ENCODE measurements around the gene STXBP6.

Gene STXBP6

GRCh38 chr14:24911324-24912109, 138.4 kb downstream of the STXBP6 start:
- DNase-seq: peak; percentile 87

- DNase-seq: no peak
Observed at GRCh38 chr14:24910408-24910986, 139.4 kb downstream of the STXBP6 start.

DNA sequence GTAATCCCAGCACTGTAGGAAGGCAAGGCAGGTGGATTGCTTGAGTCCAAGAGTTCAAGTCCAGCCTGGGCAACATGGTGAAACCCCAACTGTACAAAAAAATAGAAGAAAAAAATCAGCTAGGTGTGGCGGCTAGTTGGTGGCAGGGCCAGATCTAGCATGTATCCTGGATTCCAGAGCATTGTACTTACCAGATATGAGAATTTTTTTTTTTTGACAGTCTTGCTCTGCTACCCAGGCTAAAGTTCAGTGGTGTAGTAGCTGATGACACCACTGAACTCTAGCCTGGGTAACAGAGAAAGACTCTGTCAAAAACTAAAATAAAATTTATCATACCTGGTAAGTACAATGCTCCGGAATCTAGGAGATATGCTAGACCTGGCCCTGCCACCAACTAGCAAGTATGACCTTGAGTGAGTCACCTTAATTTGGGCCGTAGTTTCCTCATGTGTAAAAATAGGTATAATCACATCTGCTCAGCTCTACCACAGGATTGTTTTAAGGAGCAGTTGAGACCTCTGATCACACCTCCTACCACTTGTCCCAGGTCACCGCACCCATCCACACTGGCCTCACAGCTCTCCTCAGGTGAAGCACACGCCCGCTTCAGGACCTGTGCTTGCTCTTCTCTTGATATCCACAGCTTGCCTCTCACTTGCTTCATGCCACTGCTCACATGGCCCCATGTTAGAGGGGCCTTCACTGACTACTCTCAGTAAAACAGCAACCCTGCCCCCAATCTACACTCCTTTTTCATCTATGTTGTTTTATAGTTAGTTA, 140.2 kb downstream of the STXBP6 start:
- DNase-seq: no peak

DNA sequence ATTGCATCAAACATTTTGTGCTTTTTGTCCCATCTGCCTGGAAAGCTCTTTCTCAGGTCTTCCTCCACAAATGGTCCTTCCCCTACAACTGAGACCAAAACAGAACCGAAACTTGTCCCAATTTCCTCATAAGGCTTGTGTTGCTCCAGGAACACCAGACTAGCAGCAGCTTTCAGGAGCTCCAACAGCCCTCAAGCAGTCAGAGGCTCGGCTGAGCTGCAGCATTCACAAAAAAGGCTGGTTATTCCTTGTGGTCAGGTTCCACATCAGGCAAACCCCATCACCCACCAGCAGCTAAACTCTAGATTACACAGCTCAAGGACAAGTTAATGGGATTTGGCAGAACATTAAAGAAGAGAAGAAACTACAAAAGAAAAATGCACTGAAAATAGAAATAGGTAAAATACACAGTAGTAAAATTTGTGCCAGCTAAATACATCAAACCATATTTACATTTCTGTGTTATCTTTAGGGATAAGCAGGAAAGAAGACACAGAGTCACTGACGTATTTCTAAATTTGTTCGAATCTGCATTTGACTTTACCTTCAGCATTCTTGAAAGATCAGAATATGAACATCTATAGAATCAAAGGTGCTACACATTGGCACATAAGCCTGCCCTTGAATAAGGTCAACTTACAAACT, 141.2 kb downstream of the STXBP6 start:
- DNase-seq: no peak

DNA sequence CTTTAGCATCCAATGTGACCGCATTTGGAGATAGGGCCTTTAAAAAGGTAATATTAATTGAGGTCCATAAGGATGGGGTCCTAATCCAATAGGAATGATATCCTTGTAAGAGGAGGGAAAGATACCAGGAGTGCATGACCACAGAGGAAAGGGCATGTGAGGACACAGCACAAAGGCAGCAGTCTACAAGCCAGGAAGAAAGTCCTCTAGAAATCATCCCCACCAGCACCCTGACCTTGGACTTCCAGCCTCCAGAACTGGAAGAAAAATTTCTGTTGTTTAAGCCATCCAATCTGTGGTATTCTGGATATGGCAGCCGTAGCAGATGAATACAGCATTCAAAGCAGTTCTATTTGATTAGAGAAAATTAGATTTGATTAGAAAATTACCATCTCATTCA, 145.4 kb downstream of the STXBP6 start:
- DNase-seq: no peak

- peak; percentile 76 for DNase-seq
Observed at GRCh38 chr14:24903337-24903736, 146.6 kb downstream of the STXBP6 start.

- peak; percentile 89 for DNase-seq
Observed at GRCh38 chr14:24900269-24901100, 149.5 kb downstream of the STXBP6 start.

GRCh38 chr14:24897793-24898192, 152.2 kb downstream of the STXBP6 start:
- no peak for DNase-seq

DNA sequence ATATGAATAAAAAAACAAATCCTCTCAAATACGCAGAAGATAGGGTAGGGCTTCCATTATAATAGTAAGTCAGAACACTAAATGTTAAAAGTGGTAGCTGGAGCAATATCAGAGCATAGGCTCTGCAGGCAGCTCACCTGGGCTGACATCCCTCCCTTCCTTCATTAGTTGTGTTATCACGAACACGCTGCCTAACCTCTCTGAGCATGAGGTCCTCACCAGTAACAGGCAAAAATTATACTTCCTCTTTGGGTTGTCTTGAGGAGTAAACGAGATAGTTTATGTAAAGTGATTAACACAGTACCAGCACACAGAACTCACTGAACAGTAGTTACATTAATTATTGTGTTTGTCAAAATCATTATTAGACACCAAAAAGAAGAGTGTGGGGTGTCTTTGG, 154.3 kb downstream of the STXBP6 start:
- DNase-seq: no peak

GRCh38 chr14:24895243-24895583, 154.7 kb downstream of the STXBP6 start:
- DNase-seq: peak; percentile 26

DNA sequence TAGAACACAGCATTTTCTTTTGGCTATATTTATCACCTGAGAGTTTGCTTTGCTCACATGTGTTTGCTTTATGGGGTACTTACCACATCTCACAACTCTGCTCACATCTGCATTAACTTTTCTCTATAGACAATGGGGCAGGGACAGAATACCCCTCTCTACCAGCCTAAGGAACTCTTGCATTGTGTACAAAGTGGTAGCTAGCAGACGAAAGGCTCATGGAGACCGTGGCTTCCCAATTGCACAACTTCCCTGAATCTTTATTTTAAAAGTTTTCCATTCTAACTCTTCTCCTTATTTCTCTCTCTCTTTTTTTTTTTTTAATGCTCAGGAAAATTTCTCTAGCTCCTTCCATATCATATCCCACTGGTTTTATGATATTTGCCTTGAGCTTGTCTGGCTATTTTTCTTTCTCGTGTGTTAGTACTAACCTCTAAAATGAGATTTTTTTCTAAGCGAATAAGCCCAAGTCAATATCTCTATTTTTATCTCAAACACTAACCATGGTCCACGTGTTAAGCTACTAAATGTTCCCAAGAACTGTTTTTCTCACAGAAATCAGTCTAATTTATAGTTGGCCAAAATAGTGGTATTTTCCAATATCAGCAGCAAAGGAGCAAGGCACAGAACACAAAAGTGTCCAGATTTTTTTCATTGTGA, 155.2 kb downstream of the STXBP6 start:
- no peak for DNase-seq

GRCh38 chr14:24892497-24893051, 157.4 kb downstream of the STXBP6 start:
- no peak for DNase-seq

DNA sequence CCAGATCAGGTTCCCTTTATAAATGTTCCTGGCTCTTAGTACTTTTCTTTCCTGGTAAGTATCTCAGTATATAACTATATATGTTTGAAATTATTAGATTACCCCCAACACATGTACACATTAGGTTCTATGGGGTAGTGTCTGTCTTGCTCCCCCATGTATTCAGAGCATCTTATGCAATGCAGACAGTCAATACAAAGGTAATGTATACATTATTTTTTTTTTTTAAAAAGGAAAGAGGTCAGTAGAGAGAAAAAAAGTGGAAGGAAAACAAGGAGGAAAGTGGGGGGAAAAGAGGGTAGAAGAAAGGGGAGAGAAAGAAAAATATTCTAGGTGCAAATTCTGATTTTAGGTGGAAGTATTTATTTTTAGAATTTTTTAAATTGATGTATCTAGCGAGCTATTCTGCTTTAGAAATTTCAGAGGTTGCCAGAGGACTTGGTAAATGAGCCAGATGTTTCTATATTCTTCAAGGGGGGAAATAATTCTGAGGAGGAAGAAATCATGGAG, 157.9 kb downstream of the STXBP6 start:
- no peak for DNase-seq

DNA sequence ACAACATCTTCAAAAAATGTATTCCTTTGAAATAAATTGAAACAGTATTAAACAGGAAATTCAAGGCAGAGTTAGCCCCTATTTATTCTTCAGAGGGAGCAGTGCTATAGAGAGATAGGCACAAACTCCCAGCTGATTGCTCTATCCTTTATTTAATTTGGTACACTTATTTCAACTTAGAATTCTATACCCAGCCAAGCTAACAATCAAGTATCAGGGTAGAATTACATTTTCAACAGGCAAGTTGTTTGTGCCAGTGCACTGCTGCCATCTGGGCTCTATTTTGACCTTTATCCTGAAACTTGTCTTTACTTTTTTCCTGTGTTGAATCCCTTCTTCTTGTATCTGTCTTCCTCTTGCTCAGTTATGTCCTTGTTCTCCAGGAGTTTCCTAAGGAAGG, 159.2 kb downstream of the STXBP6 start:
- DNase-seq: no peak

GRCh38 chr14:24889843-24890242, 160.1 kb downstream of the STXBP6 start:
- DNase-seq: no peak

GRCh38 chr14:24888532-24888931, 161.4 kb downstream of the STXBP6 start:
- no peak for DNase-seq

DNA sequence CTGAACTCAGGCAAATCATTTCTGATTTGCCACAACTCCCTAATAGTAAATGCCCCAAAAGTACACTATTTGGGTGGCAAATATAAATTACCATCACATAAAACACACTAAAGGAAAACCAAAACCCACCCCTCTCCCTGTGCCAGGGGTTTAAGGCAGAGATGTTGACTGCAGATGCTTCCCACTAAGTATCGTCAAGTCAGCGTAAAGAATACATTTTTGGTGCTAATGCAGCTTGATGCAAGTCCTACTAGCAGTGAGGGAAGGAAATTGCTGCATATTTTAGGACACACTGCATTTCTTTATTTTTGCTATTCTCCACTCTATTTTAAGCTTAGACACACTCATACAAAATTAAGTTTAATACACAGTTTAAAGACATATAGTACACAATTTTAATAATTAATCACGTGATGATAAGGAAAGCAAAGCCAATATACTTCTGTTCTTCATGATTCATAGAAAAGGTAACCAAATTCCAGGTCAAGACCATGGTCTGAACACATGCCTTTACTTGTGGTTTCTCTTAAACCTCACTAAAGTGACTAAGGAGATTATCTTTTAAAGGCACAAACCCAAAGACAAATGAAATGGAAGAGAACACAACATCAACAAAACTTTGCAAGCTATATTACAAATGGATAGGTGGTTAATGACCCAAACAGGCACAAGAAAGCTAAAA, 162.2 kb downstream of the STXBP6 start:
- no peak for DNase-seq

DNA sequence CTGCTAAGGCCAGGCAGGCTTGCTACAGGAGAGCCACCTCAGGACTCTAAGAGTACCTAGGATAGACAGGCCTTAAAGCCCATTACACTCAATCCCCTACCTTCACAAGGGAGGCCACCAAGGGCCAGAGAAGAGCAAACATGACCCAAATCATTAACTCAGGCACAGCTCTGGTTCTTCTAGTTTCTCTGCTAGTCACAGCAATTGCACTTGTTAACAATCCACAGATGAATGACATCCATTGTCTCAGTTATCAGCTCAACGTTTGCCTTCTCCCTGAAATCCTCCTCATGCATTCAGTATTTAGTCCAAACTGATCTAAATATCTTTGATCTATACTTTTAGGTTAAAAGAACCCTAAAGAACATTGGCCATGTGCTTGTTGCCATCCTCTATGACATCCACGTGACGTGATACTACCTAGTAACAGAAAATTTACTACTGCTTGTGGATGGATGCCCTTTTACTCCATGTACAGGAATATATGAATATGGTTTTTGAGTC, 164.5 kb downstream of the STXBP6 start:
- DNase-seq: no peak

- DNase-seq: peak; percentile 59
Observed at GRCh38 chr14:24883576-24883975, 166.4 kb downstream of the STXBP6 start.

Data from fibroblast of skin of scalp (primary cell).